AG10803 (cell line): ENCODE measurements around the gene KISS1R.

Source experiments
- DNase-seq: peaks from one replicate; pipeline ENCODE4 v3.0.0; 2010; ENCODE audit warnings: low read depth
- H3K4me3 ChIP-seq: 2 replicates; pipeline ENCODE4 v1.5.1; 2011; ENCODE audit warnings: mild to moderate bottlenecking, low read length, control low read depth
- TF ChIP-seq, protein P1 (sequence below): conservative IDR thresholded peaks from 2 replicates; pipeline ENCODE4 v1.5.1; 2011; ENCODE audit warnings: mild to moderate bottlenecking, low read length, control low read depth, inconsistent platforms

Gene KISS1R

DNA sequence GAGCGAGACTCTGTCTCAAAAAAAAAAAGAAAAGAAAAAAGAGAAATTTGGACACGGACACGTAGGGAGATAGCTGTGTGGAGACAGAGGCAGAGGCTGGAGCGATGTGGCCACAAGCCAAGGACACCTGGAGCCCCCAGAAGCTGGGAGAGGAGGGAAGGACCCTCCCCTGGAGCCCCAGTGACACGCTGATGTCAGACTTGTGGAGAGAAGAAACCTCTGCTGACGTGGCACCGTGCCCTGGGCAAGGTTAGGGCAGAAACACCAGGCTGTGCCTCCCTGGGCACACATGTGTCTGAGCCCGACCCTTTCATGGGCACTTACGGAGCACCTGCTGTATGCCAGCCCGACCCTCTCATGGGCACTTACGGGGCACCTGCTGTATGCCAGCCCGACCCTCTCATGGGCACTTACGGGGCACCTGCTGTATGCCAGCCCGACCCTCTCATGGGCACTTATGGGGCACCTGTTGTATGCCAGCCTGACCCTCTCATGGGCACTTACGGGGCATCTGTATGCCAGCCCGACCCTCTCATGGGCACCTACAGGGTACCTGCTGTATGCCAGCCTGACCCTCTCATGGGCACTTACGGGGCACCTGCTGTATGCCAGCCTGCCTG is 26.5 kb downstream of the KISS1R start:
- no peak overlapping the region for H3K4me3 ChIP-seq
- DNase-seq = no peak
- TF ChIP-seq, protein P1, sequence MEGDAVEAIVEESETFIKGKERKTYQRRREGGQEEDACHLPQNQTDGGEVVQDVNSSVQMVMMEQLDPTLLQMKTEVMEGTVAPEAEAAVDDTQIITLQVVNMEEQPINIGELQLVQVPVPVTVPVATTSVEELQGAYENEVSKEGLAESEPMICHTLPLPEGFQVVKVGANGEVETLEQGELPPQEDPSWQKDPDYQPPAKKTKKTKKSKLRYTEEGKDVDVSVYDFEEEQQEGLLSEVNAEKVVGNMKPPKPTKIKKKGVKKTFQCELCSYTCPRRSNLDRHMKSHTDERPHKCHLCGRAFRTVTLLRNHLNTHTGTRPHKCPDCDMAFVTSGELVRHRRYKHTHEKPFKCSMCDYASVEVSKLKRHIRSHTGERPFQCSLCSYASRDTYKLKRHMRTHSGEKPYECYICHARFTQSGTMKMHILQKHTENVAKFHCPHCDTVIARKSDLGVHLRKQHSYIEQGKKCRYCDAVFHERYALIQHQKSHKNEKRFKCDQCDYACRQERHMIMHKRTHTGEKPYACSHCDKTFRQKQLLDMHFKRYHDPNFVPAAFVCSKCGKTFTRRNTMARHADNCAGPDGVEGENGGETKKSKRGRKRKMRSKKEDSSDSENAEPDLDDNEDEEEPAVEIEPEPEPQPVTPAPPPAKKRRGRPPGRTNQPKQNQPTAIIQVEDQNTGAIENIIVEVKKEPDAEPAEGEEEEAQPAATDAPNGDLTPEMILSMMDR = no peak

DNA sequence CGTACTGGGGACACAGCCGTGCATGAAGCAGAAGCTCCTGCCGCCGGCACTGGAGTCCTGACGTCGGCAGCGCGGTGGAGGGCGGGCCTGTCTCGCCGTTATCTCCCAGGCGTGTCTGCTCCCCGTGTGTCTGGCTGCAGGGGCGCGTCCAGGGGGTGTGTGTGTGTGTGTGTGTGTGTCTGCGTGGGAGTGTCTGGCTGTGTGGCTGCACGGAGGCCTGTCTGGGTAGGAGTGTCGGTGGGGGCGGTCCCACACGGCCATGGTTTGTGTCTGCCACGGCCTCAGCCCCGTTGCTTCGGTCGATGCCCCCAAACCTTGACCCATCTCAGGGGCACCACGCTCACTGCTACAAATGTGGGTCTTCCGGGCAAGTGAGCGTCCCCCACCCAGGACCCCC is 27.0 kb downstream of the KISS1R start:
- TF ChIP-seq, protein P1 = no peak
- no peak overlapping the region for H3K4me3 ChIP-seq
- no peak for DNase-seq

DNA sequence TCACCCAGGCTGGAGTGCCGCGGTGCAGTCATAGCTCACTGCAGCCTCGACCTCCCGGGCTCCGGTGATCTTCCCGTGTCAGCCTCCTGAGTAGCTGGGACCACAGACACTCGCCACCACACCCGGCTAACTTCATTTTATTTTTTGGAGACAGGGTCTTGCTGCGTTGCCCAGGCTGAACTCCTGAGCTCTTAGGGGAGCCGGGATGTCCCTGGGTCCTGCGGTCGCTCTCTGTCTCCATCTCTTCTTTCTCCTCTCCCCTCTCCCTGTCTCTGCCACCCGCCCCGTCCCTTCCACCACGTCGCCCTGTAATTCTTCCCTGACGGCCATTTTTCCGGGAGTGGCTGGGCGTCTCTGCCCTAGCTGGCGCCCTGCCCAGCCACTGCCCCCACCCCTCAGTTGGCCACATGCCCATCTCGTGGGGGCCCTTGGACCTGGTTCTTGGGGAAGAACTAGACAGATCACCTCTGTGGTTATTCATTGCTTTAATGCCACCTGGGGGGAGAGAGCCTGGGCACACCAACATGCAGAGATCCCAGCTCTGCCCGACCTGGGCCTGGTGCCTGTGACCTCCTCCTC is 27.6 kb downstream of the KISS1R start:
- DNase-seq = no peak
- TF ChIP-seq, protein P1 = no peak
- no peak overlapping the region for H3K4me3 ChIP-seq

DNA sequence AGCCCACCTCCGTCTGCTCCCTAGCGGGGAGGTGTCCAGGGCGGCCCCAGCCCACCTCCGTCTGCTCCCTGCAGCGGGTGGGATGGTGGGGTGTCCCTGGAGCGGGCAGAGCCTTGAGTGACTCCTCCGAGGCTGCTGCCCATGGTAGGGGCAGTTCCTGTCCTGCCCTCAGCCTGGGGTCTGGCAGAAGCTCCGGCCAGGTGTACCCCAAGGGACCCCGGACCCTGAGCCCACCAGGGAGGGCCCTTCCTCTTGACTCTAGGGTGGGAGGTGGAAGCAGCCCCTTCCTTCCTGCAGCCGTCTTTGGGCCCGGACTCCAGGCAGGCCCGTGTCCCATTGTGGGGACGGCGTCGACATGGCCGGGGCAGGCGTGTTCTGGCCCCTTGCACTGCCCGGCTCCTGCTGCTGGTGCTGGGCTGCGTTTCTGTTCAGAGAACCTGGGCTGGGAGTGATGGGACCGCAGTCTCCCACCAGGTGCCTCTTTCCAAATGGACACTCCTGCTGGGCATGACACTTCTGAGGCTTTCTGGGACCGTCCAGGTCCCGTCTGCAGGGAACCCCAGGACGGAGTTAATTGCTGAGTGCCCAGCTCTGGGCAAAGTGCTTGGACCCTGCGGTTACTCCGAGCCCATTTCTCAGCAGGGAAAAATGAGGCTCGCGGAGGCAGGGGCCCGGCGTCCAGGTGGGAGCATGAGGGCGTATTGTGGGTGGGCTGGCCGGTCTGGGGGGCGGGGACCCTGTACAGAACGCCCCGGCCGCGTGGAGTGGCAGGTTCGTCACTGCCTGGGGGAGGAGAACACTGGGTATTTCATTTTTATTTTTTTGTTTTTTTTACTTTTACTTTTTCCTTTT is 28.5 kb downstream of the KISS1R start:
- H3K4me3 ChIP-seq = no peak overlapping the region
- no peak for DNase-seq
- TF ChIP-seq, protein P1 = no peak

DNA sequence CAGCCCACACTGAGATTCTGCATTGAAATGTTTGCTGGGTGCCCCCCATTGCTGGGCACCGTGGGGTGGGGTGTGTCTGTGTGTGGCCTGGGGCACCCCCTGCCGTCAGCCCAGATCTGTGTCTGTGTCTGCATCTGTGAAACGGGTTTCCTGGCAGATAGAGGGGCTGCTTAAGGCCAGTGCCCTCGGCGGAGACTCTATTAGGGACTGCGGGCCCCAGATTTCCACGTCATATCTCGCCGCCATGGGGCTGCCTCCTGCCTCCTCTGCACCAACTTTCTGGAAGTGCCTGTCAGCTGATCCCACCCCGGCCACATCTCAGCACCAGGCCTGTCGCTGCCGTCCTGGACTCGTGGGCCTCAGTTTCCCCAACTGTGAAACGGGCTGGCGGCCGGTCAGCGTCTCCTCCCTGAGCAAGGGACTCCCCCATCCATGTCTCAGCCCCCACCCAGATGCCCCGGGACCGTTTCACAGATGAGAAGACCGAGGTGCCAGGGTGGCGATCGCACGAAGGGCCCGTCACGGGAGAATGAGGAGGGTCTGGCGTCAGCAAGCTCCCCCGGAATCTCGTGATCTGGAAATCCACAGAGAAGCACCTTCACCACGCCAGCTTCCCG is 30.1 kb downstream of the KISS1R start:
- DNase-seq = no peak
- H3K4me3 ChIP-seq = no peak overlapping the region
- TF ChIP-seq, protein P1 = no peak

DNA sequence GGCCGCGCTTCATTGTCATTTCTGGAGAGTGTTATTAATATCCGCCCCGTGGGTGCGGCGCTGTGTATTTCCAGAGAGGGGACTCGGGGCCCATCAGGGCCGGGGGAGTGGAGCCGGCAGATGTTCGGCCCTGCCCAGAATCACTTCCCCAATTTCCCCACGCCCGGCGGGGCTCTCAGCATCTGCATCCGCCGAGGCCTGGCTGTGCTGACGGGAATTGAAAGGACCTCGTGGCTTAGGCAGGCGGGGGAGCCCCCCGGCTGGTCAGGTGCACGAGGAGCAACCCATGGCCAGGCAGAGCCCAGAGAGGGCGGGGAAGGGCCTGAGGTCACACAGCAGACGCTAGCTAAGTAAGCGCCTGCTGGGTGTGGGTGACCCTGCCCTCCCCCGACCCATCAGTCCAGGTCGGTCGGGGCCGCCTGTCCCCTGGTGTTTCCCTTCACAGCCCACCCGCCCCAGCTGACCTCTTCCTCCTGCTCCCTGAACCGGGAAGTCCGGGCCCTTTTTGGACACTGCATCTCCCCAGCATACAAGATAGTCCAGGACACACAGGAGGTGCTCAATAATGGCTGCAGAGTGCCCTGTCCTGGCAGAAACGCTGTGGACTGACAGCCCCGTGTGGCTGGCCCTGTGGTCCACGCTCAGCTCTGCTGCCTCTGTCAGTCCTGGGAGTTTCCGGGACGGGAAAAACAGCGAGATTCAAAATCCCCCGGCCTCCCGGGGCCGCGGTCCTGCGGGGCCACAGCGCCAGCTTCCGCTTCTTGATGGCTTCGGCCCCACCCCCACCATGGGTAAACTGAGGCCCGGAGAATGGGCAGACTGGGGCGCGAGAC is 30.8 kb downstream of the KISS1R start:
- no peak overlapping the region for H3K4me3 ChIP-seq
- TF ChIP-seq, protein P1 = no peak
- no peak for DNase-seq
